Stimulated activated CD4-positive, alpha-beta T cell treated with anti-CD3 and anti-CD28 coated beads, Interleukin-1b, Interleukin-23, amount 100 ng/mL, for 4 hours (primary cell): Measurements from ENCODE around the gene TBC1D3H.
"Not testable (repeated sequence)": the region's sequence is repeated elsewhere in the genome, so short reads cannot be mapped to it uniquely, and the experiment has no call there.

ENCODE experiments used
- DNase-seq, 2 donors: peaks; one replicate each; pipeline ENCODE4 v3.0.0-alpha.2; 2020; ENCODE audit warnings: low read depth in 2 of 2

The TBC1D3H gene

DNA sequence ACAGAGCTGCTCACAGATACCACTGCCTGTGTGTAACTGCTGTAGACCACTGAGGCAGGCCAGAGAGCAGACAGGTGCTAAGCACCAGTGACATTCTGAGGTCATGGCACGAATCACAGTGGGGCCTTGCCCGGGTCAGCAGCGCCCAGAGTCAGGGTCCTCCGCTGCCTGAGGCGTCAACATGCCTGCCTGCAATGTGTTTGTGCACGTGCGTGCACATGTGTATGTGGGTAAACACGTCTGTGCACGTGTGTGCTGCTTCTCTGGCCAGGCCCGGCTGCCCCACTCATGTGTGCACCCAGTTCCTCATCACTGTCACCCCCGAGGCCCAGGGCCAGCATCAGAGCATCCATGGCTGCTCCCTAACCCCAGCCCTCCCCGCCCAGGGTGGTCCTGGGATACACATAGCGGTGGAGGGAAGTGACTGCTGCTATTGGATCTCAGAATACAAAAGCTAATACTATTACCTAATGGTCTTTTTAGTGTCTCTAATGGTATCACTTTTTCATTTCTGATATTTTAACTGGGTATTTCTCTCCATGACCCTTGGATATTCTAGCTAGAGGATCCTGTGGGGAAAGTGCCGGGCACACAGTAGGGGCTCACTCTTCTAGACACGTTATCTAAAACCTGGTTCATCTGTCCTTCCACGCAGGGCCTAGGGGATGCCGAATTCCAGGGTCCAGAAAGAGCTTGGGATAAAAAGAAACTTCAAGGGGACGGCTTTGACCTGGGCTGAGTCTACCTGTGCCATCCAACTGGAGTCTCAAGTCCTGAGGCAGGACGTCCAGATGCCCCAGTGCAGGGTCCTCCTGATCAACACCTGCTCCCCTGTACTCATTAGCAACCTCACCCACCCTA is at the start of gene TBC1D3H:
TBC1D3H (minus strand) TSS at position 51 of the 861 bp plus-strand sequence. CDS start 1,540 bp downstream, outside the sequence.
- DNase-seq = not testable (repeated sequence)

DNA sequence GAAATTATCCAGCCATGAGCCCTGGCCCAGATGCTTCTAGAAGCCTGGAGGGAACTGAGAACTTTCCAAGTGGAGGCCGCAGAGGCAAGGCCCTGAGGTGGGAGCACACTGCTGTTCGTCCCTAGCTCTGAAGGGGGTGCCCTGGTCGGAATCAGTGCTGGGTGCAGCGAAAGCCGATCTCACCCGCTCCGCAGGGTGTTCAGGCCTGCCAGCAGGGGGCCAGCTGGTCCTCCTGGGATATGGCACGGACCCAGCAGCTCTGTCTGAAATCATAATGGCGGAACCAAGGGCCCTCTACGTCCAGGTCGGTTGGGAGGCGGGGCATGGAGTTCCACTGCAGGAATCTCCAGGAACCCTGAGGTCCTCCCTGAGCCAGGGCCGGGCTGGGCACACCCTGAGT is 40.7 kb upstream of the TBC1D3H start:
- DNase-seq = not testable (repeated sequence)

DNA sequence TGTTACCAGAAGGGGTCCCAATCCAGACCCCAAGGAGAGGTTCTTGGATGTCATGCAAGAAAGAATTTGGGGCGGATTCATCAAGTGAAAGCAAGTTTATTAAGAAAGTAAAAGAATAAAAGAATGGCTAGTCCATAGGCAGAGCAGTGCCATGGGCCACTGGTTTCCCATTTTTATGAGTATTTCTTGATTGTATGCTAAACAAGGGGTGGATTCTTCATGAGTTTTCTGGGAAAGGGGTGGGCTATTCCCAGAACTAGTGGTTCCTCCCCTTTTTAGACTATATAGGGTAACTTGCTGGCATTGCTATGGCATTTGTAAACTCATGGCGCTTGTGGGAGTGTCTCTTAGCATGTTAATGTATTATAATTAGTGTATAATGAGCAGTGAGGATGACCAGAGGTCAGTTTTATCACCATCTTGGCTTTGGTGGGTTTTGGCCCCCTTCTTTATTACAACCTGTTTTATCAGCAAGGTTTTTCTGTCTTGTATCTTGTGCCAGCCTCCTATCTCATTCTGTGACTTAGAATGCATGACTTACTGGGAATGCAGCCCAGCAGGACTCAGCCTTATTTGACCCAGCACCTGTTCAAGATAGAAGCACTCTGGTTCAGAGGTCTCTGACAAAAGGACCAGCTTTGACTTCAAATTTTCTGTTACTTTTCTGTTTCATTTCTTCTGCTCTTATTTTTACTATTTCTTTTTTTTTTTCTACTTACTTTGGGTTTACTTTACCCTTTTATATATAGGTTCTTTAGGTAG is 27.1 kb upstream of the TBC1D3H start:
- not testable (repeated sequence) for DNase-seq

DNA sequence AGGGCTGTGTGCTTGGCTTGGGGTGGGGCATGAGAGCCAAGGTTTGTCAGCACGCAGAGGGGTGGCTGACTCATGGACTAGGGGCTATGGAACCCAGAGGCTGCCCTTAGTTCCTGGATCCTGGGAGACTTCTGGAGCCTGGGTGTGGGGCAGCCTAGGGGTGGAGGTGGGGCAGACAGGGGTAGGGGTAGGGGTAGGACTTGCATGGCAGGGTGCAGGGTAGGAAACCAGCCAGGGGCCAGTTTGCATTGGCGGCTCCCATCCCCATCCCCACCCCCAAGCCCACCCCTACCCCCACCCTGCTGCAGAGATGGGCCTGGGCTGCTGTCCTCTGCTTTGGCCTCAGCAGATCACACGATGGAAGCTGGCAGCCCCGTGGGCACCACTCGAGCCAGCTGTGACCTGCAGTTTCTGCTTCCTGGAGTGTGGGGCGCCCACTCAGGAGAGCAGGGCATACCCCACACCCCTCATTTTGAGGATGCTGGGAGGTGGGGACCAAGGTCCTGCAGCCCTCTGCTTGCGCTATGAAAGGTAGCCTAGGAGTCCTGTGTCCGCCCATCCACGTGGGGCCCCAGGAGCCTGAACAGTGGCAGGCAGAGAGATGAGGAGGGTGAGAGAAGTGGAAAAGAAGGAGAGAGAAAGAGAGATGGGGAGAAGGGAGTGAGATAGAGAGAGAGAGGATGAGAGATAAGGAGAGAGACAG is 2.9 kb upstream of the TBC1D3H start:
- DNase-seq = not testable (repeated sequence)

DNA sequence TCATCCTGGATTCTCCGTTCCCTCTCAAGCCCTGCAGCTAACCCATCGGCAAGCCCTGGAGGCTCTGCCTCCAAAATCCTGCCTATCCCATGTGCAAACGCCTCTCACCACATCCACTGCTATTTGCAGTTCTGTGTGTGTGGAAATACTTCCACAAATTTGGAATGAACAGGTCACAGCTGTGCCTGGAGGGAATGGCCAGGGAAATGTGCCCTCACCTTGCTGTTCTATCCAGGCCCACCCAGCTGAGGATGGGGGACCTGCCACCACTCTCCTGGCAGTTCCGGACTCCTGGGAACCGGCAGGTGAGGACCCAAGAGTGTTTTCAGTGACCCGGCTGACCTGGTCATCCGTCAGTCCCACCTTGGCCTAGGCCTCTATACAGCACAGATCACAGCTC is 12.3 kb downstream of the TBC1D3H start:
- DNase-seq = not testable (repeated sequence)

DNA sequence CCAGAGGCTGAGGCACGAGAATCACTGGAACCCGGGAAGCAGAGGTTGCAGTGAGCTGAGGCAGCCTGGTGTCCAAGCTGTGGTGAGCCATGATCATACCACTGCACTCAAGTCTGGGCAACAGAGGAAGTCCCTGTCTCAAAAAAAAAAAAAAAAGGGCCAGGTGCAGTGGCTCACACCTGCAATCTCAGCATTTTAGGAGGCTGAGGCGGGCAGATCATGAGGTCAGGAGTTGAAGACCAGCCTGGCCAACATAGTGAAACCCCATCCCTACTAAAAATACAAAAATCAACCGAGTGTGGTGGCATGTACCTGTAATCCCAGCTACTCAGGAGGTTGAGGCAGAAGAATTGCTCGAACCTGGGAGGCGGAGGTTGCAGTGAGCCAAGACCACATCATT is 25.7 kb downstream of the TBC1D3H start:
- DNase-seq = not testable (repeated sequence)
